Subcutaneous adipose tissue (tissue), 4 donors: ENCODE measurements around the gene APOC1. TPM values are rescaled to one million over a fixed set of nuclear protein-coding genes. Genes with fewer than 3 reads are reported as not detected.

Source experiments
- CTCF ChIP-seq: fragments of 450-650 bp; IDR thresholded peaks from one replicate; pipeline ENCODE4 v1.5.1; 2016; ENCODE audit warnings: low read depth, mild to moderate bottlenecking, control low read depth, antibody characterized with exemption, moderate library complexity
- total RNA-seq, 4 donors: library from RNA; depleted of rRNA; stranded (reverse); fragments of >200 nt; gene quantifications; one replicate each; pipeline ENCODE4 v1.1.0, GENCODE V29; 2016

The APOC1 gene
- total RNA-seq, 4 donors from 2014 or later: 30.7 to 394 (median 88.3) TPM

DNA sequence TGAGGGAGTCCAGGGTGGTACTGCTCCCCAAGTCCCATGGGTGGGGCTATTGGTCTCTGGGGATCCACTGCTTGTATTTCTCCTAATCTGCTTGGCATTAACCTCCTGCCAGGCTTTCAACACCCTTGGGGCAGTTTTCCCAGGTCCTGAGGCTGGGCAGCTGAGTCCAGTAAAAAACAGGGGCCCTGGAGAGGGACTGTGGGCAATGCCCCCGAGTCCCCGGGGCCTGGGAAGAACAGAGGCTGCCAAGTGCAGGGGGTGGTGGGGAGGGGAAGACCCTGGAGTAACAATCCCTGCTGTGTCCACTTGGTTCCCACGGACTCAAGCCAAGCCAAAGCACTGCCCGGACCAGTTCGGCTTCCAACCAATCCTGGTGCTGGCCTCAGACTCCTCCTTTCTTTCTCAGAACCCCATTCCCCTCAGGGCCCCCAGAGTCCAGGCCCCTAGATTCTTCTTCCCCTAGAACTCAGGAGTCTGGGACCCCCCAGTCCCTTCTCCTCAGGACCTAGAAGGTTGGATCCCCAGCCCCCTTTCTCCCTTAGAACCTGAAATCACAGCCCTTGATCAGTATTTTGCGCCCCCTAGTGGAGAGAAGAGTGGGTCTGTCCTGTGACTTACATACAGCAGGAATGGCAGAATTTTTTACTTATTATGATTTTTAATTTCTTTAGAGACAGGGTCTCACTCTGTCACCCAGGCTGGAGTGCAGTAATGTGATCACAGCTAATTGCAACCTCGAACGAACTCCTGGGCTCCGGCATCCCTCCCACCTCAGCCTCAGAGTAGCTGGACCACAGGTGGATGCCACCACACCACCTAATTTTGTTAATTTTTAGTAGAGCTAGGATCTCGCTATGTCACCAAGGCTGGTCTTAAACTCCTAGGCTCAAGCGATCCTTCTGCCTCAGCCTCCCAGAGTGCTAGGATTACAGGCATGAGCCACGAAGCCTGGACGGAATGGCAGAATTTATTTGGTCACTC, 37.1 kb downstream of the APOC1 start:
- no peak for TF ChIP-seq CTCF

DNA sequence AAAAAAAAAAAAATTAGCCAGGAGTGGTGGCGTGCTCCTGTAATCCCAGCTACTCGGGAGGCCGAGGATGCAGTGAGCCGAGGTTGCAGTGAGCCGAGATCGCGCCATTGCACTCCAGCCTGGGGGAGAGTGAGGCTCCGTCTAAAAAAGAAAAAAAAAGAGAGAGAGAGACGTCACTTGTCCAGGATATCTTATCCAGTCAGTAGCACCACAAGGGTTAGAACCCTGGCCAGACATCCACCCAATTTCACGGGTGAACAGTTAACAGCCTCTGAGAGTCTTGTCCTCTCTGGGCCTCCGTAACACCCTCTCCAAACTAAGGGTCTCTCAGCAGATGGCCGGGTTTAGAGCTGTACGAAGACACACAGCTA, 39.9 kb downstream of the APOC1 start:
- TF ChIP-seq CTCF: no peak

DNA sequence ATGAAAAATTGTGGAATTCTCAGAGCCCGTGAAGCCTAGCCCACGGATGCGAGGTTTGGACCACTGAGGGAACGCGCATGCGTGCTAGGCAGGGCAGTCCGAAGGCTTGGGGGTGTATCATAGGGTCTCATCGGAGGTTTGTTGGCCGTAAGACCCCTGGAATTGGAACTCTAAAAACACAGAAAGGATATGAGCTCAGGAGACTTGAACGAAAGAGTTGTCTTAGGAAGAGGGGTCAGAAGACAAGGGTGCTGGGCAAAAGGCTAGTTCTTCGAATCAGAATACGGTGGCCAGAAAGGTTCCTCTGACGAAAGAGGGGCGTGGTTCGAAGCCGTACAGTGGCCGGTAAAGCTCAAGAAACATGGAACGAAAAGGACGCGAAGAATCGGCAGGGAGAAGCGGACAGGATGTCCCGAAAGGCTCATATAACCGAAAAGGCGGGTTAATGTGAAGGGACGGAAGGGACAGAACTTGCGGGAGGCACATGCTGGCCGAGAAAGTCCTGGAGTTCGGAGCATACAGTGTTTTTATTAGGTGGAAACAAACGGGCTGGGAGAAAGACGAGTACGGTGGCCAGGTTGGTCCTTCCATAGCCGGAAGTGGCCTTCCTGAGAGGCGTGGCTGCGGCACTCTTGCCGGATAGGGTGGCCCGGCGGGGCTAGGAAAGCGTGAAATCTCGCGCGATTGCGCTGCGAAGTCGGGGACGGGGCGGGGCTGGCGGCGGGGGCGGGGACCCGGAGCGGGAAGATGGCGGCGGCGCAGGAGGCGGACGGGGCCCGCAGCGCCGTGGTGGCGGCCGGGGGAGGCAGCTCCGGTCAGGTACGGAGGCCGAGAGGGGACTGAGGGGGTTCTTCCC, 40.5 kb downstream of the APOC1 start, which contains the start of gene CLPTM1:
CLPTM1 (plus strand) TSS at position 732 of the 856 bp plus-strand sequence; CDS start at position 748, 16 bp downstream.
- TF ChIP-seq CTCF: no peak

DNA sequence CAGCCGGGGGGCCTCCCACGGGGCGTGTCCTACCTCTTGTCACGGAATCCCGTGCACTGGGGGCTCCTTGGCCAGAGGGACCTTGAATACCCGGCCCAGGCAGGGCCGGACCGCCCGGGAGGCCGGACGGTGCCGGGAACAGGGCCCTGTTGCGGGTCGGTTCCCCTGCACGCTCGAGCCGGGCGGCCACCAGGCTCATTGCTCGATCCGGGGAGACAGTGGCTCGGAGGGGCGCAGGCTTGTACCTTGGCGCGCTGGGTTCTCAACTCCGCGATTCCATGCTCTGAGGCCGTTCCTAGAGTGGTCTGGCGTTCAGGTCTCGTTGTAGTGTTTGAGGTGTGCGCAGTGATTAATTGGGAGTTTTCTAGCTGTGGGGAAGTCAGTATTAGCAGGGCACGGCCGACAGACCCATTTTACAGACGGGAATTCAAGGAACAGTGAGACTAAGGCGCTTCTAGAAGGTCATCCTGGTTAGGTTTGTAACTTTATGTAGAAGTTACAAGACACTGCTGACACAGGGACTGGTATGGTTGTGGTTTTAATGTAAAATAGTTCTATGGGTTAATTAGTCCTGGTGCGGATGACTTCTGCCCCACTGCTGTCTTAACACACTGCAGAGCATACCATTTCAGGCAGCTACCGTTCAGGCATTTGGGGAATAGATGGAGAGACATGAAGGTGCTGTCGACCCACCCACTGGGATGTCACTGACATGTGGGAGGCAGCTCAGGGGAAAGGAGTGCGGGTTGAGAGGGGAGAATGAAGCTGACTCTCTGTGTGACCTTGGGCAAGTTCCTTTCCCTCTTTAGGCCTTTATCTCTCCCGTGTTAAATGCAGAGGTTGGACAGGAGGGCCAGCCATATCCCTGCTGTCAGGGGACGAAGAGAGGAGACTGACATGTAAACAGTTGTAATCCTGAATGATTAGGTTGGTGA, 41.4 kb downstream of the APOC1 start:
- no peak for TF ChIP-seq CTCF

GRCh38 chr19:44957526-44957925, 43.1 kb downstream of the APOC1 start:
- TF ChIP-seq CTCF: no peak

- no peak for TF ChIP-seq CTCF
Measured at GRCh38 chr19:44958090-44958489, 43.7 kb downstream of the APOC1 start.
